K562 (cell line): ENCODE data around the gene TRAPPC12. TPM values are rescaled to one million over a fixed set of nuclear protein-coding genes. Genes with fewer than 3 reads are reported as not detected.

Experiments used
- ATAC-seq: fragments of 200-7000 bp; cut with Tn5 transposase; 3 replicates; pipeline ENCODE4 v1.9.1; 2020; ENCODE audit warnings: moderate library complexity
- BruUV-seq: library from RNA; stranded (reverse); fragments of 400-500 nt; replicated peaks from 2 replicates; lab custom pipeline; 2021; lab: Mats Ljungman, UMichigan
- CTCF ChIA-PET: fragments of 300-600 bp; formaldehyde crosslinking; extraction: SDS; loops from one replicate; lab custom pipeline; 2021; ENCODE audit warnings: low intra/inter-chr PET ratio; lab: Yijun Ruan, JAX
- POLR2A ChIA-PET: fragments of 300-600, 350-650 bp; sonication (Branson Sonifier 250); formaldehyde crosslinking; extraction: SDS; loops from one replicate; lab custom pipeline; 2021; ENCODE audit warnings: antibody characterized with exemption, inconsistent platforms; lab: Yijun Ruan, JAX
- DNase-seq, 4 experiments: peaks; one replicate each; pipeline versions ENCODE4 v3.0.0 to v3.0.0-alpha.2; 2011 to 2018; ENCODE audit warnings: low spot score in 3 of 4, mixed read lengths in 3 of 4; ENCODE audit errors: extremely low read depth in 1 of 4
- FAIRE-seq: peaks from 2 replicates; lab custom pipeline; 2011; peaks lifted over from hg19 to GRCh38; lab: Jason Lieb, UNC
- H2AFZ ChIP-seq: 2 replicates; pipeline ENCODE4 v1.6.0; 2011; ENCODE audit warnings: low read depth, low read length, control low read depth, inconsistent platforms
- H3K27ac ChIP-seq: fragments of 200-600 bp; 3 replicates; pipeline ENCODE4 v1.8.0; 2011; ENCODE audit warnings: low read depth, mild to moderate bottlenecking, control low read depth, inconsistent platforms, low read length, moderate library complexity, mixed read lengths; ENCODE audit errors: extremely low read depth
- H3K27me3 ChIP-seq, 2 experiments: fragments of 300-600 bp in 1 of 2; 2 replicates in 1 of 2; 3 replicates in 1 of 2; pipeline versions ENCODE4 v1.6.0 to v1.8.0; 2011; ENCODE audit warnings: inconsistent platforms in 2 of 2, low read length in 2 of 2, mild to moderate bottlenecking in 1 of 2, mixed read lengths in 1 of 2, moderate library complexity in 1 of 2; ENCODE audit not compliant: control insufficient read depth in 2 of 2, insufficient read depth in 2 of 2
- H3K36me3 ChIP-seq: fragments of 300-600 bp; 3 replicates; pipeline ENCODE4 v1.8.0; 2011; ENCODE audit warnings: mild to moderate bottlenecking, low read length, inconsistent platforms; ENCODE audit not compliant: control insufficient read depth, insufficient read depth
- H3K4me1 ChIP-seq, 2 experiments: fragments of 200-600 bp in 1 of 2; replicated peaks in 1 of 2; 2 replicates in 1 of 2; 3 replicates in 1 of 2; pipeline versions ENCODE4 v1.5.1 to v1.8.0; 2011; ENCODE audit warnings: inconsistent platforms in 2 of 2, low read length in 2 of 2, mild to moderate bottlenecking in 1 of 2, mixed read lengths in 1 of 2, moderate library complexity in 1 of 2; ENCODE audit not compliant: control insufficient read depth in 2 of 2, insufficient read depth in 2 of 2
- H3K4me2 ChIP-seq: 2 replicates; pipeline ENCODE4 v1.6.1; 2011; ENCODE audit warnings: low read length, control low read depth, inconsistent platforms, mixed read lengths; ENCODE audit not compliant: insufficient read depth
- H3K4me3 ChIP-seq: fragments of 200-600 bp; sonication (generic), shearing (Covaris generic); 2 replicates; pipeline ENCODE4 v1.5.1; 2016; ENCODE audit warnings: control low read depth, inconsistent platforms
- H3K79me2 ChIP-seq: fragments of 200-600 bp; 3 replicates; pipeline ENCODE4 v1.8.0; 2011; ENCODE audit warnings: low read length, inconsistent platforms; ENCODE audit not compliant: control insufficient read depth, insufficient read depth
- H3K9ac ChIP-seq, 2 experiments: 2 replicates each; pipeline versions ENCODE4 v1.6.0 to v1.6.1; 2011; ENCODE audit warnings: low read depth in 2 of 2, low read length in 2 of 2, control low read depth in 1 of 2, inconsistent platforms in 1 of 2, mild to moderate bottlenecking in 1 of 2, mixed read lengths in 1 of 2; ENCODE audit not compliant: insufficient read depth in 1 of 2
- H3K9me1 ChIP-seq: one replicate; pipeline ENCODE4 v1.6.0; 2011; ENCODE audit warnings: inconsistent platforms, mild to moderate bottlenecking, low read length, moderate library complexity; ENCODE audit not compliant: control insufficient read depth, insufficient read depth
- H3K9me3 ChIP-seq: replicated peaks from 2 replicates; pipeline ENCODE4 v1.5.1; 2011; ENCODE audit warnings: low read depth, low read length, inconsistent platforms; ENCODE audit not compliant: control insufficient read depth, insufficient read depth
- H4K20me1 ChIP-seq: replicated peaks from 2 replicates; pipeline ENCODE4 v1.6.1; 2011; ENCODE audit warnings: low read length, inconsistent platforms, mixed read lengths; ENCODE audit not compliant: control insufficient read depth, insufficient read depth
- EP300 ChIP-seq: IDR thresholded peaks from 2 replicates; pipeline ENCODE4 v1.6.1; 2012; ENCODE audit warnings: low read length, improper control_type of control experiment
- KDM2B ChIP-seq: fragments of 250-450 bp; sonication (Bioruptor Pico); IDR thresholded peaks from 2 replicates; pipeline ENCODE4 v1.8.0; 2021; ENCODE audit warnings: mild to moderate bottlenecking, moderate library complexity
- KLF6 ChIP-seq: fragments of 250-450 bp; sonication (Bioruptor Pico); IDR thresholded peaks from 2 replicates; pipeline ENCODE4 v1.4.0; 2020; ENCODE audit warnings: mild to moderate bottlenecking, moderate library complexity, borderline replicate concordance
- POLR2G ChIP-seq: fragments of 200-400 bp; formaldehyde crosslinking; IDR thresholded peaks from 2 replicates; pipeline ENCODE4 v1.6.1; 2017; ENCODE audit warnings: low read depth, mild to moderate bottlenecking, antibody characterized with exemption, low read length, moderate library complexity
- SP2 ChIP-seq: IDR thresholded peaks from 2 replicates; pipeline ENCODE4 v1.6.1; 2011; ENCODE audit warnings: mild to moderate bottlenecking, low read depth, low read length, moderate library complexity; ENCODE audit not compliant: poor library complexity, severe bottlenecking; ENCODE audit errors: extremely low read depth
- ZNF699 ChIP-seq: fragments of 250-450 bp; sonication (Bioruptor Pico); IDR thresholded peaks from 2 replicates; pipeline ENCODE4 v1.8.0; 2021; ENCODE audit warnings: mild to moderate bottlenecking, moderate library complexity; ENCODE audit not compliant: insufficient replicate concordance
- ZNF75A ChIP-seq: fragments of 450-650 bp; formaldehyde crosslinking; IDR thresholded peaks from 2 replicates; pipeline ENCODE4 v1.4.0; 2020; ENCODE audit warnings: mild to moderate bottlenecking
- WGBS: fragments of 100-300 bp; shearing (Covaris generic); methylation state at CpG from one replicate; pipeline ENCODE4 v1.1.6; 2016; ENCODE audit warnings: low coverage, mixed read lengths; ENCODE audit not compliant: insufficient coverage; ENCODE audit errors: missing lambda C conversion rate; 5-methylcytosine and 5-hydroxymethylcytosine counted together
- in situ Hi-C: fragments of 300-500 bp; cut with MboI; formaldehyde crosslinking; loops from 4 replicates; pipeline ENCODE4 v1.15.0; 2018; ENCODE audit warnings: inconsistent platforms, mixed read lengths
- intact Hi-C: fragments of 100-400 bp; cut with micrococcal nuclease; formaldehyde crosslinking; loops from 2 replicates; pipeline ENCODE4 v1.14.2; 2022
- polyA plus RNA-seq, 8 experiments: library from polyadenylated mRNA; depleted of rRNA in 4 of 8; stranded (reverse) in 5 of 8; unstranded in 3 of 8; fragments of >200 nt; fragmentation: Nextera tagmentation in 2 of 8; fragmentation: Illumina TruSeq in 1 of 8; extraction: Ambion mirVana in 2 of 8; extraction: Trizol in 1 of 8; gene quantifications; 2 replicates each; pipeline versions ENCODE4 v1.2.1 to v1.2.3, GENCODE V29; 2011 to 2014; ENCODE audit warnings: inconsistent platforms in 1 of 8, missing spikeins in 1 of 8
- total RNA-seq, 7 experiments: library from RNA; depleted of rRNA in 6 of 7; stranded (reverse); fragments of >200 nt in 6 of 7; fragmentation: Illumina TruSeq in 2 of 7; extraction: Trizol in 2 of 7; gene quantifications; 2 replicates each; pipeline versions ENCODE4 v1.2.1 to v1.2.3, GENCODE V29; 2011 to 2021; ENCODE audit warnings: low replicate concordance in 1 of 7
- TF ChIP-seq, protein P1 (sequence below), 2 experiments: fragments of 450-650 bp; IDR thresholded peaks; 2 replicates each; pipeline ENCODE4 v1.6.1; 2018; ENCODE audit warnings: mild to moderate bottlenecking in 2 of 2, low read depth in 1 of 2; ENCODE audit not compliant: partially characterized antibody in 2 of 2
- TF ChIP-seq, protein P2 (sequence below): fragments of 450-650 bp; IDR thresholded peaks from 2 replicates; pipeline ENCODE4 v1.6.1; 2014; ENCODE audit warnings: low read depth, mild to moderate bottlenecking, moderate library complexity, borderline replicate concordance

Gene TRAPPC12
- total and polyA plus RNA-seq, 9 of the 15 experiments (the other 6 are each of a cell fraction or from before 2014, with no cell fraction given) = 8.0 to 75.2 (median 39.1) TPM

DNA sequence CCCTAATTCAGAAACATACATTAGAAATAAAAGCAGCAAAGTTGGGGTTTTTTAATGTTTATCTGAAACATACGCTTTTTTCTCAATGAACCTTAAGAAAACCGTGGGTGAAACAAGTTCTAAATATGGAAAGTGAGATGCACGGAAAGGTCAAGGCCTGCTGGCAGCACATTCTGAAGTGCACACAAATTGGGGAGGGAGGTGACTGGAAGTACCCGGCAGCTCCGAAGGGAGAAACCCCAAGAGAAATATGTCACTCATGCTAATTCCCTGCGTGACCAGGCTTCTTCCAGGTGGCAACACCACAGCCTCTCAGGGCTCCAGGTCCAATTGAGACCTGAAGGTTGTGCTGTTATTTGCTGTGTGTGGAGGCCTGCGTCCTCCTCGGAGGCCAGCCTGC lies 47.4 kb upstream of the TRAPPC12 start (continued):
- TF ChIP-seq ZNF75A (no peak), KDM2B (no peak)
- TF ChIP-seq, protein P1, sequence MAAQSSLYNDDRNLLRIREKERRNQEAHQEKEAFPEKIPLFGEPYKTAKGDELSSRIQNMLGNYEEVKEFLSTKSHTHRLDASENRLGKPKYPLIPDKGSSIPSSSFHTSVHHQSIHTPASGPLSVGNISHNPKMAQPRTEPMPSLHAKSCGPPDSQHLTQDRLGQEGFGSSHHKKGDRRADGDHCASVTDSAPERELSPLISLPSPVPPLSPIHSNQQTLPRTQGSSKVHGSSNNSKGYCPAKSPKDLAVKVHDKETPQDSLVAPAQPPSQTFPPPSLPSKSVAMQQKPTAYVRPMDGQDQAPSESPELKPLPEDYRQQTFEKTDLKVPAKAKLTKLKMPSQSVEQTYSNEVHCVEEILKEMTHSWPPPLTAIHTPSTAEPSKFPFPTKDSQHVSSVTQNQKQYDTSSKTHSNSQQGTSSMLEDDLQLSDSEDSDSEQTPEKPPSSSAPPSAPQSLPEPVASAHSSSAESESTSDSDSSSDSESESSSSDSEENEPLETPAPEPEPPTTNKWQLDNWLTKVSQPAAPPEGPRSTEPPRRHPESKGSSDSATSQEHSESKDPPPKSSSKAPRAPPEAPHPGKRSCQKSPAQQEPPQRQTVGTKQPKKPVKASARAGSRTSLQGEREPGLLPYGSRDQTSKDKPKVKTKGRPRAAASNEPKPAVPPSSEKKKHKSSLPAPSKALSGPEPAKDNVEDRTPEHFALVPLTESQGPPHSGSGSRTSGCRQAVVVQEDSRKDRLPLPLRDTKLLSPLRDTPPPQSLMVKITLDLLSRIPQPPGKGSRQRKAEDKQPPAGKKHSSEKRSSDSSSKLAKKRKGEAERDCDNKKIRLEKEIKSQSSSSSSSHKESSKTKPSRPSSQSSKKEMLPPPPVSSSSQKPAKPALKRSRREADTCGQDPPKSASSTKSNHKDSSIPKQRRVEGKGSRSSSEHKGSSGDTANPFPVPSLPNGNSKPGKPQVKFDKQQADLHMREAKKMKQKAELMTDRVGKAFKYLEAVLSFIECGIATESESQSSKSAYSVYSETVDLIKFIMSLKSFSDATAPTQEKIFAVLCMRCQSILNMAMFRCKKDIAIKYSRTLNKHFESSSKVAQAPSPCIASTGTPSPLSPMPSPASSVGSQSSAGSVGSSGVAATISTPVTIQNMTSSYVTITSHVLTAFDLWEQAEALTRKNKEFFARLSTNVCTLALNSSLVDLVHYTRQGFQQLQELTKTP (IDR thresholded peaks at IDR 0.05; ENCODE audit: low read depth in 1 of 2, partially characterized antibody in 2 of 2) = no peak

DNA sequence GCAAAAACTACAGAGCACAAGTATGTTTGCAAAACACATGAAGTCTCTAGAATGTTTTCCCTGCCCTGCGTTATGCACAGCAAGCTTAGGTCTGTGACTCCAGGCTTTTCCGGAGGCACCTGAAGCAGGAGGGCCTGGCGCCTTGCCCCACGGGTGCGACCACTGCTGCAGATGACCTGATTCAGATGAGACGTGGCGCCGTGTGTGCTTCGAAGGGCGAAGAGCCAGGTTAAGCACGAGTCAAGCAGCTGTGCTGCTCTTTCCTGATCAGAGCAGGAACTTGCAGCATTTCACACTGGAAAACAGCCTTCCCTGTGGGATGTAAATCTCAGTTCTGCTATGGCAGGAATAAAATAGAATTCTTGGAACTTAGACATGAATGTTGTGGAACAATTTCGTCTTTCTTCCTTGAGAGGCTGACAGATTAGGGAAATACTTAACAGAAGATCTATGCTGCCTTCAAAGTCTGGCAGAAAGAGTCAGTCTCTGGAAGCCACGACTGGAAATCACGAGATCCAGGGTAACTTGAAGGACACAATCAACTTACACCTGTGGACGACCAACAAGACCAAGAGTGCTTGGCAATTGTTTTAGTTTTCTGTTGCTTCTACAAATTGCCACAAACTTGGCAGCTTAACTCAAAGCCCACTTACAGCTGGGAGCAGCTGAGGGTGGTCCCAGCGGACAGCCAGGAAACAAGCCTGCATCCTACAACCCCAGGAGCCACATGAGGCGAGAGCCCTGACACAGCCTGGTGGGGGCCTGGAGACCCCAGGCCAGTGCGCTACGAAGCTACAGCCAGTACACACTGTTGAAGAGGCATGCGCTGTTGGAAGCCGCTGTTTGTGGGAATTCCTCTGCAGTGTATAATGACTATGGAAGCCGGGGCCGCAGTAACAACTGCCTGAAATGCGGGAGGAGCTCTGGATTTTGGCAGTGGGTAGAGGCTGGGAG lies 44.8 kb upstream of the TRAPPC12 start:
- Histone ChIP-seq H3K36me3 (peaks cover 56% of the 10 kb centered on the region; the same call in 2 of the 3 replicates), H2AFZ (no peak overlapping the region), H3K4me1 (no peaks in the 10 kb centered on the region), H3K9ac (no peak overlapping the region), H3K27ac (no peak overlapping the region), H3K9me3 (no peaks in the 10 kb centered on the region), H3K79me2 (no peaks in the 10 kb centered on the region; the same call in 2 of the 3 replicates), H3K4me3 (no peak overlapping the region), H3K9me1 (no peaks in the 10 kb centered on the region), H3K27me3 (no peaks in the 10 kb centered on the region), H3K4me2 (no peak overlapping the region), H4K20me1 (no peaks in the 10 kb centered on the region)
- DNase-seq (no peak), ATAC-seq (no peak), FAIRE-seq (no peak)
- POLR2A ChIA-PET = no interaction called here
- CTCF ChIA-PET = no interaction called here
- no peak for TF ChIP-seq KLF6 (CRISPR knock-in tag)
- TF ChIP-seq EP300 = no peak
- TF ChIP-seq SP2 = no peak
- TF ChIP-seq, protein P2, sequence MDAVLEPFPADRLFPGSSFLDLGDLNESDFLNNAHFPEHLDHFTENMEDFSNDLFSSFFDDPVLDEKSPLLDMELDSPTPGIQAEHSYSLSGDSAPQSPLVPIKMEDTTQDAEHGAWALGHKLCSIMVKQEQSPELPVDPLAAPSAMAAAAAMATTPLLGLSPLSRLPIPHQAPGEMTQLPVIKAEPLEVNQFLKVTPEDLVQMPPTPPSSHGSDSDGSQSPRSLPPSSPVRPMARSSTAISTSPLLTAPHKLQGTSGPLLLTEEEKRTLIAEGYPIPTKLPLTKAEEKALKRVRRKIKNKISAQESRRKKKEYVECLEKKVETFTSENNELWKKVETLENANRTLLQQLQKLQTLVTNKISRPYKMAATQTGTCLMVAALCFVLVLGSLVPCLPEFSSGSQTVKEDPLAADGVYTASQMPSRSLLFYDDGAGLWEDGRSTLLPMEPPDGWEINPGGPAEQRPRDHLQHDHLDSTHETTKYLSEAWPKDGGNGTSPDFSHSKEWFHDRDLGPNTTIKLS = no peak
- no peak for TF ChIP-seq ZNF699
- no peak for TF ChIP-seq POLR2G
- no TSS peak for BruUV-seq
- intact Hi-C loops (no loop called here), in situ Hi-C loops (no loop called here)
- 91% methylated on average over 24 of the region's 24 CpGs for WGBS
